ENCODE data around the gene ETV2.

DNA sequence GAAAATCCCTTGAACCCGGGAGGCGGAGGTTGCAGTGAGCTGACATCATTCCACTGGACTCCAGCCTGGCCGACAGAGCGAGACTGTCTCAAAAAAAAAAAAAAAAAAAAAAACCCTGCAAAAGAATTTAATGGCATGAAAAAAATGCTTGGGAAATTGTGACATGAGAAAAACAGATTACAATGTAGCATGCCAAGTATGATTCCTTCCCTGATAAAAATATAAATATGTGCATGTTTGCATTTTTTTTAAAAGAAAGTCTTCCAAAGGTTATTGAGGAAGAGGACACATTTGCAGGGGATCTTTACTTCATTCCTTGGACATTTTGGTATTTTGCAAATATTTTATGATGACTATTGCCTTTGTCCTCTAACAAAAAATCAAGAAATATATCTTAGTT is 48.3 kb downstream of the ETV2 start:
- TF ChIP-seq POLR2AphosphoS5 (IDR thresholded peaks at IDR 0.05; ENCODE audit: low read depth, low read length): no peak
- TF ChIP-seq POLR2A (IDR thresholded peaks at IDR 0.05; ENCODE audit: low read depth, low read length): no peak
- TF ChIP-seq POU2F2 (IDR thresholded peaks at IDR 0.05; ENCODE audit: low read depth, low read length): no peak
